ENCODE data around the gene PROK1.
"Not testable (repeated sequence)": the region's sequence is repeated elsewhere in the genome, so short reads cannot be mapped to it uniquely, and the experiment has no call there.

Gene PROK1

DNA sequence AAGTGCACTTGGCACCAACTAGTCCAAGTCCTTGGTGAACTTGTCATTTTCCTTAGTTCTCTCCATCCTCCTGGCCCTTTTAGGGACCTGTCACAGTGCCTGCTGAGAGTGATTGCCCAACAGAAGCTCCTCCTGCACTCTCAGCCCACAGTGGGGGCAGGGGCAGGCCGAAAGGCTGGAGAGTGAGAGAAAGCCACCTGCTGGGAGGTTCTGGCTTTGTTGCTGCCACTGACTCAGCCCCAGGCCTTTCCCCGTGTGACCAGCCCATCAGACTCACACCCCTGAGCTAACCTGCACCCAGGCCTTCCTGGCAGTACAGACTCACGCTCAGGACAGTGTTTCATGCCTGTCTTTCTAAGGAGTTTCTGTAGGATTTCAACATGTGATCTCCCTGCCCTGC is 17.1 kb upstream of the PROK1 start:
- DNase-seq (ENCODE audit: low spot score): peak; percentile 18

- no peak for DNase-seq (ENCODE audit: low spot score)
These were observed 16.0 kb upstream of the PROK1 start for GRCh38 chr1:110434946-110435345.

DNA sequence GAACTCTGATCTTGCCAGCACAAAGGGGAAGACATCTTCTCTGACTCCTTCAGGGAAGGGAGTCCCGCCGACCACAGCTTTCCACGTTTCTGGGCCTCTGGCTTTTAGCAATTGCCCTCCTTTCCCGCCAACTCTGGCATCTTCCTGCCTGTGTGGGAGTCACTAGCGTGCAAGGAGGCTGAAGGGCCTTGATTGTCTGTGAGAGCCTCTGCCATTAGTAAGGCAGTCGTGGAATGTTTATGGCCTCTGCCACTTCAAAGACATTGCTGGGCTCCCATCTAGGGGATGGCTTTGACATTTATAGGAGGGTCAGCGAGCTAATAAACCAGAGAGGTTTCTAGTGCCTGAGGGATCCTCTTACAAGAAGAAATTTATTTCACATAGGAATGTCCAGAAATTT is 14.3 kb upstream of the PROK1 start:
- DNase-seq (ENCODE audit: low spot score): peak; percentile 94

DNA sequence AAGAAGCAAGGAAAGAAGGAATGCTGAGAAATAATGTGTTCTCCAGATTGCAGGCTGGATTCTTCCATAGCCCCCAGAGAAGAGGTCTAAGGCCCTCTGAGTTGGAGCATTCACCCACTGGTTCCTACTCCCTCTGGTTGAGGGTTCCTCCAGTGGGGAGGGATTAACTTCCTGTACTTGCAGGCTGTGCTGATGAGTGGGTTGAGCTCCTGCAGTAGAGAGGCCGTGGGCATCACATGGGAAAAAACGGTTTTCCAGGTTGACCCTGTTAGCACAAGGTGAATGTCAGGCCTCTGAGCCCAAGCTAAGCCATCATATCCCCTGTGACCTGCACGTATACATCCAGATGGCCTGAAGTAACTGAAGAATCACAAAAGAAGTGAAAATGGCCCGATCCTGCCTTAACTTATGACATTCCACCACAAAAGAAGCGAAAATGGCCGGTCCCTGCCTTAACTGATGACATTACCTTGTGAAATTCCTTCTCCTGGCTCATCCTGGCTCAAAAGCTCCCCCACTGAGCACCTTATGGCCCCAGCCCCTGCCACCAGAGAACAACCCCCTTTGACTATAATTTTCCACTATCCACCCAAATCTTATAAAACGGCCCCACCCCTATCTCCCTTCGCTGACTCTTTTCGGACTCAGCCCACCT is 13.2 kb upstream of the PROK1 start:
- not testable (repeated sequence) for DNase-seq (ENCODE audit: low spot score)

DNA sequence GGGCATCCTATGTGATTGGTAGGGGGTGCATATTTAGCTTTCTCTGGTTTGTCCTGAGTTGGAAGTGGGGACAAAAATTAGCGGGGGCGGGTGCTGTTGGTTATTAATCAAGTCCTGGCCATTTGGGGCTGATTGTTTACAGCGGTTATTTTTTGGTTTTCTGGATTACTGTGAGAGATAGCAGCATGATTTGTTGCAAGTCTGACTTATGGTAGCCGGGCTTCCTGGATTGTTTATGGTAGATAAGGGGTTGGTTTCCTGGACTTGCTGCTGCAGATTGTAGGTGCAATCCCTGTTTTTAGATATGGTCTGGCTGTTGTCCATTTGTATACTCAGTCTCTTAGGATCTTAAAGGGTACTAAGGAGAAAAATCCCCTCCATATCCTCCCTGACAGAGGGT is 12.1 kb upstream of the PROK1 start:
- no peak for DNase-seq (ENCODE audit: low spot score)

DNA sequence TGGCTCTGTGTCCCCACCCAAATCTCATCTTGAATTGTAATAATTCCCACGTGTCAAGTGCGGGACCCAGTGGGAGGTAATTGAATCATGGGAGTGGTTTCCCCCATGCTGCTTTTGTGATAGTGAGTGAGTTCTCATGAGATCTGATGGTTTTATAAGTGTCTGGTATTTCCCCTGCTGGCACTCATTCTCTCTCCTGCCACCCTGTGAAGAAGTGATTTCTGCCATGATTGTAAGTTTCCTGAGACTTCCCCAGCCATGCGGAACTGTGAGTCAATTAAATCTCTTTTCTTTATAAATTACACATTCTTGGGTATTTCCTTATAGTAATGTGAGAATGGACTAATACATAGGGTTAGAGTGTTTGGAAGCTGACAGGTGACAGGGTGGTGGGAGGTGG is 11.1 kb upstream of the PROK1 start:
- DNase-seq (ENCODE audit: low spot score): not testable (repeated sequence)

GRCh38 chr1:110440877-110441276 is 10.1 kb upstream of the PROK1 start:
- no peak for DNase-seq (ENCODE audit: low spot score)

DNA sequence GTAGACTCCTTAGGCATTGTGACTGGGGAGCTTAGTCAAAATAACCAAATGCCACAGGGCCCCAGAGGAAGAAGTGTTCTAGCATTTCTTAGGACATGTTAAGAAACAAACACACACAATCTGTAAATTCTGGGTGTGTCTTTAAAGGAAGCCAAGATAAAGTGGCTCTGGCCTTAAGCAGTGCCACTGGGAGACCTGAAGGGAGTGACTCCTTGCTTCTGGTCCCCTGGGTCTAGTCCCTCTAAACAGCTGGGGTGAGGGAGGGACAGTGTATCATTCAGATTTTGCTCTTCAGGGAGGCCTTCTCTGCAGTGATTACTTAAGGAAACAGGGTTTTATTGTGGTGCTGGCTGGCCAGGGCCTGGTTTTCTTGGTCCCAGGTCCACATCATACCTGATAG is 9.1 kb upstream of the PROK1 start:
- no peak for DNase-seq (ENCODE audit: low spot score)

DNA sequence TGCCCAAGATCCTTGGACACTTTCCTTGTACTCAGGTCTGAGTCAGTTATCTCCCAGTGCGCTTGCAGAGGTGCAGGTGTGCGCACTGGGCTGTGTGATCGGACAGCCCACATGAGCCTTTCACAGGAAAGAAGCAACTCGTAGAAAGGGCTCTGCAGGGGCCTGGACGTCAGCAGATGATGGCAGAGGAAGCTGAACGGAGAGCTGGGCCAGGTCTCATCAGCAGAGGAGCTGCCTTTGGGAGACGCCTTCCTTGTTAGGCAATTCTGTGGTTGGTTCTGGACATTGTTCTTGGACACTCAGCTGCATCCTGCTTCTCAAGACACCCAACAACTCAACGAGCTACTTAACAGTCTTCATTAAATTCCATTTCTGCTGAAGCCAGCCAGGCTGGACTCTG is 7.5 kb upstream of the PROK1 start:
- no peak for DNase-seq (ENCODE audit: low spot score)

GRCh38 chr1:110444561-110444960 is 6.4 kb upstream of the PROK1 start:
- no peak for DNase-seq (ENCODE audit: low spot score)

GRCh38 chr1:110449661-110450651 is 993 bp upstream of the PROK1 start:
- DNase-seq (ENCODE audit: low spot score): no peak

GRCh38 chr1:110452330-110452729 is 1.4 kb downstream of the PROK1 start:
- DNase-seq (ENCODE audit: low spot score): no peak

DNA sequence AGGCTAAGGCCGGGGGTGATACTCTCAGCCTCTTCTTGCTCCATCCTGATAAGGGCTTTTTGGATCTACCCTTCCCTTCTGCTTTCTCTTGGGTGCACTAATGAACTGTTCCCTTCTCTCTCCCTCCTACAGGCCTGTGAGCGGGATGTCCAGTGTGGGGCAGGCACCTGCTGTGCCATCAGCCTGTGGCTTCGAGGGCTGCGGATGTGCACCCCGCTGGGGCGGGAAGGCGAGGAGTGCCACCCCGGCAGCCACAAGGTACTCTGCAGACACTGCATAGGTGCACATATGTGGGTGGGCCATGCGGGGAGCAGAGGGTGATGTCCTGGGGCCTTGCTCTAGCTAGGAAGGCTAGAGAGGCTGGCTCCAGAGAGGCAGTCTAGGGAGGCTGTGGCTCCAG is 2.9 kb downstream of the PROK1 start:
- no peak for DNase-seq (ENCODE audit: low spot score)

GRCh38 chr1:110454328-110454727 is 3.4 kb downstream of the PROK1 start:
- no peak for DNase-seq (ENCODE audit: low spot score)

- DNase-seq (ENCODE audit: low spot score): no peak
These were observed 4.2 kb downstream of the PROK1 start for GRCh38 chr1:110455151-110455550.

GRCh38 chr1:110457206-110457605 is 6.3 kb downstream of the PROK1 start:
- DNase-seq (ENCODE audit: low spot score): no peak

DNA sequence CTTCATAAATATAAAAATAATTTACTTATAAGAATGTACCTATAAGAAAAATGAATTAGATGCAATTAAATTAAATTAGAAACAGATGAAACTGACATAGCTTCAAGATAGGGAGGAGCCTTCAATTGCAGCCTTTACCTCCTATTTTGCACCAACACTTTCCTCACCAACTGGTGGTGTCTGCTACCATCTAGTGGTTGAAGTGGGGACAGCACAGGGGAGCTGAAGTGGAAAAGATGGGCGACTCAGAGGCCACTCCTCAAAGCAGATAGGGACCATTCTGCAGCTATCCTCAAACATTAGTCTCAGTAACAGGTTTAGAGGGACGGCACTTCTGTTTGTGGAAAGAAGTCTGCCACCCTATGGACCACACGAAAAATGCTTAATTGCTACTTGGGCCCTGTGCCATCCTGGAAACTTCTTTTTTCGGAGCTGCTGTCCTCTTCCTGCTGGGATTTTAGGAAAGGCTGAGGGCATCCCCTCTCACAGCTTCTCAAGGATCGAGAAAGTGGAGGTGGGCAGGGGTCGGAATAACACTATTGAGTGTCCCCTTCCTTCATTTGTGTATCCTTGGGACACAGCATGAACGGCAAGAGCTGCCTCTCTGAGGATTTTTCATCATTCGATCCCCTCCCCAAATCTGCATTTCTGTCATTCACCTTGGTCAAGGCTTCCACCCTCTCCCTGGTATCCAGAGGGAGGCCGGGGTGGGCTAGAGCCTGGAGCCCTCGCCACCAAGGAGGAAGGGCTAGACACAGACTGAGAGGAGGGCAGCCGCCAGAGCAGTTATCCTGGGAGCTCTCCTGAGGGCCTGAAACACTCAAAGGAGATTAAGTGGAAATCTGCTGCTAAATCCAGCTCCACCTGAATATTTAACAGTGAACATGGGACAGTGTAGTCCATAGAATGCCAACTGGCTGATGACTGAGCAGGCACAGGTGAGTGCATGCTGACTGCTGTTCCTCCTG is 9.6 kb downstream of the PROK1 start:
- peak; percentile 69 for DNase-seq (ENCODE audit: low spot score)

- no peak for DNase-seq (ENCODE audit: low spot score)
These were observed 11.1 kb downstream of the PROK1 start for GRCh38 chr1:110462093-110462492.

GRCh38 chr1:110462964-110463363 is 12.0 kb downstream of the PROK1 start:
- peak; percentile 33 for DNase-seq (ENCODE audit: low spot score)

- DNase-seq (ENCODE audit: low spot score): peak; percentile 73
These were observed 12.8 kb downstream of the PROK1 start for GRCh38 chr1:110463725-110464124.

GRCh38 chr1:110464340-110464739 is 13.4 kb downstream of the PROK1 start:
- DNase-seq (ENCODE audit: low spot score): peak; percentile 8
